ENCODE measurements around the gene PRICKLE4. TPM values are rescaled to one million over a fixed set of nuclear protein-coding genes. Genes with fewer than 3 reads are reported as not detected.

Gene PRICKLE4
- total and polyA plus RNA-seq, 2 of the 4 experiments (the other 2 are of a cell fraction), result 0.72 TPM; not detected in 1

DNA sequence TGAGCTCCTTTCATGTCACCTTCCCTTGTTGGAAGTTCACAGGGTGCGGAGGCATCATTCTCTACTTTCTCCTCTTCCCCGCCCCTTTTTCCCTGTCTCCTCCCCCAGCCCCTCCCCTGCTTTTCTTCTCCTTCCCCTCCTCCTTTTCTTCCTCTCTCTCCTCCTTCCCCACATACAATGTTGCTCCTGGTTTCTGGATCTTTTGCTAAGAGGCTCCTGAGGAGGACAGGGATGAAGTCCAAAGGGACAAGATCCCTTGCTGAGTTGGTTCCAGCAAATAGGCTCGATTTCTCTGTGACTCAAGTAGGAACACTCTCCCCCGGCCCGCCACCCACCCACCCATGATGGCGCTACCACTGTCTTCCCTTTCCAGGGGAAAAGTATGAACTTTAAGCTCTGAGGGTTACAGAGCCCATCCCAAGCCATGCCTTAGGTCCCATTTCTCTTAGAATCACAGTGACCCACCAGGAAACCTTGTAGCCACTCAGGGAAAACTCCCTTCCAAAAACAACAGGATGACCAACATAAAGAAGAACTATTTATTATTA lies 44.3 kb upstream of the PRICKLE4 start:
- in situ Hi-C loops (cut with MboI; ENCODE audit: low sequenced_read_pairs), result no loop called here
- Histone ChIP-seq H3K23ac (ENCODE audit: low read depth, low read length) (no peak overlapping the region), H3K18ac (ENCODE audit: low read depth, low read length) (no peak overlapping the region), H3K4ac (ENCODE audit: low read depth, low read length) (no peak overlapping the region), H3K27ac (ENCODE audit: insufficient read depth, low read length) (no peak overlapping the region), H3K9ac (ENCODE audit: low read depth, low read length) (no peak overlapping the region), H2AK9ac (replicated peaks; ENCODE audit: low read depth, low read length, poor library complexity) (peak overlapping the region; percentile 60), H3K27me3 (ENCODE audit: control insufficient read depth, insufficient read depth, low read length) (peaks cover 4% of the 10 kb centered on the region; the same call in 1 of the 2 replicates), H3K4me2 (ENCODE audit: low read depth, low read length) (no peak overlapping the region), H3K56ac (ENCODE audit: extremely low read depth, insufficient read depth, low read length) (no peak overlapping the region), H3K36me3 (ENCODE audit: control insufficient read depth, insufficient read depth, low read length) (no peaks in the 10 kb centered on the region), H3K79me1 (ENCODE audit: low read depth in 1 of 2, low read length in 2 of 2) (peaks cover 6 to 13% of the 10 kb centered on the region in 2 experiments; a peak in 2 of 4 replicates), H2BK120ac (ENCODE audit: low read depth, low read length) (no peak overlapping the region), H2BK15ac (ENCODE audit: low read depth, low read length) (no peak overlapping the region), H2AFZ (replicated peaks; ENCODE audit: low read length, poor library complexity) (peak overlapping the region; percentile 93), H4K5ac (ENCODE audit: low read depth, low read length) (no peak overlapping the region), H3K4me1 (ENCODE audit: control insufficient read depth, insufficient read depth, low read length) (peaks cover 12% of the 10 kb centered on the region), H4K20me1 (ENCODE audit: insufficient read depth, low read length) (no peaks in the 10 kb centered on the region), H3K4me3 (ENCODE audit: insufficient read depth, low read depth, low read length) (no peak overlapping the region), H4K91ac (ENCODE audit: insufficient read depth, low read depth, low read length) (no peak overlapping the region), H2AK5ac (ENCODE audit: low read depth, low read length) (no peak overlapping the region), H3K14ac (replicated peaks; ENCODE audit: low read depth, low read length) (no peak overlapping the region), H3K9me1 (ENCODE audit: insufficient read depth, low read length) (peaks cover 4% of the 10 kb centered on the region; the same call in 1 of the 2 replicates), H2BK5ac (ENCODE audit: low read depth, low read length, poor library complexity, severe bottlenecking) (no peak overlapping the region), H3K9me3 (ENCODE audit: control insufficient read depth, insufficient read depth, low read length) (no peaks in the 10 kb centered on the region), H4K8ac (ENCODE audit: low read depth in 2 of 2, low read length in 2 of 2) (peak overlapping the region in 1 of 2 experiments; percentile 74; a peak in 1 of 4 replicates), H2BK20ac (ENCODE audit: low read depth, low read length) (no peak overlapping the region)
- DNase-seq, result no peak
- BruUV-seq (replicated peaks), result no TSS peak
- ChIA-PET CTCF (no interaction called here), POLR2A (ENCODE audit: unreplicated experiment) (no interaction called here)
- dilution Hi-C loops (cut with HindIII; ENCODE audit: low sequenced_read_pairs, unreplicated experiment), result no loop called here
- ATAC-seq (ENCODE audit: low read depth), result no peak
- TF ChIP-seq RFX5 (IDR thresholded peaks at IDR 0.05; ENCODE audit: low read depth, low read length), result no peak
- no peak for TF ChIP-seq FOS (IDR thresholded peaks at IDR 0.05; ENCODE audit: low read depth, low read length)
- no peak for TF ChIP-seq MAFK (IDR thresholded peaks at IDR 0.05; ENCODE audit: low read depth, low read length)
- TF ChIP-seq BHLHE40 (IDR thresholded peaks at IDR 0.05; ENCODE audit: low read depth, low read length), result no peak
- TF ChIP-seq NFE2L2 (IDR thresholded peaks at IDR 0.05; ENCODE audit: low read depth, low read length), result no peak
- TF ChIP-seq USF2 (IDR thresholded peaks at IDR 0.05; ENCODE audit: low read depth, low read length), result no peak
- no peak for TF ChIP-seq MAZ (IDR thresholded peaks at IDR 0.05; ENCODE audit: borderline replicate concordance, low read depth, low read length)
- TF ChIP-seq SMC3 (IDR thresholded peaks at IDR 0.05; ENCODE audit: low read depth, low read length), result no peak
- no peak for TF ChIP-seq CTCF (conservative IDR thresholded peaks at IDR 0.05; ENCODE audit: low read depth, low read length)
- TF ChIP-seq RAD21 (IDR thresholded peaks at IDR 0.05; ENCODE audit: low read length), result no peak
- TF ChIP-seq CHD1 (IDR thresholded peaks at IDR 0.05; ENCODE audit: low read depth, low read length), result no peak
- no peak for TF ChIP-seq RCOR1 (IDR thresholded peaks at IDR 0.05; ENCODE audit: insufficient replicate concordance, low read length)
- intact Hi-C loops (cut with micrococcal nuclease), result no loop called here
- no CpG with 5 or more reads among the region's 6 CpGs for WGBS, 2 experiments (ENCODE audit: extremely low coverage in 2 of 2, insufficient read length in 1 of 2)
